H1 (cell line): ENCODE data around the gene GBE1. TPM values are rescaled to one million over a fixed set of nuclear protein-coding genes. Genes with fewer than 3 reads are reported as not detected.

Experiments used
- CTCF ChIA-PET: fragments of 300-600 bp; sonication (Branson Sonifier 250); formaldehyde crosslinking; loops from one replicate; lab custom pipeline; 2021; ENCODE audit not compliant: partially characterized antibody; lab: Charles Lee
- POLR2A ChIA-PET: fragments of 300-600 bp; sonication (Branson Sonifier 250); formaldehyde crosslinking; loops from one replicate; lab custom pipeline; 2021; ENCODE audit warnings: inconsistent platforms; ENCODE audit not compliant: partially characterized antibody; lab: Charles Lee
- DNase-seq, 2 experiments: peaks; one replicate each; pipeline versions ENCODE4 v3.0.0 to v3.0.0-alpha.2; 2010 to 2022; ENCODE audit warnings: low spot score in 2 of 2, low read depth in 1 of 2, mixed read lengths in 1 of 2
- FAIRE-seq: peaks from 2 replicates; lab custom pipeline; 2011; peaks lifted over from hg19 to GRCh38; lab: Jason Lieb, UNC
- H2AFZ ChIP-seq: 2 replicates; pipeline ENCODE4 v1.8.1; 2012; ENCODE audit warnings: low read length, inconsistent platforms
- H2AK5ac ChIP-seq: 2 replicates; pipeline ENCODE4 v1.6.1; 2013; ENCODE audit warnings: low read depth, low read length
- H2BK120ac ChIP-seq: replicated peaks from 2 replicates; pipeline ENCODE3; 2013; ENCODE audit warnings: low read depth, low read length, inconsistent platforms
- H2BK12ac ChIP-seq: 2 replicates; pipeline ENCODE4 v1.6.1; 2013; ENCODE audit warnings: low read depth, low read length
- H2BK15ac ChIP-seq: 2 replicates; pipeline ENCODE4 v1.6.1; 2013; ENCODE audit warnings: low read length
- H2BK20ac ChIP-seq: 2 replicates; pipeline ENCODE4 v1.6.1; 2013; ENCODE audit warnings: low read length
- H2BK5ac ChIP-seq: 2 replicates; pipeline ENCODE4 v1.6.1; 2013; ENCODE audit warnings: low read depth, low read length
- H3K14ac ChIP-seq: 2 replicates; pipeline ENCODE4 v1.6.1; 2013; ENCODE audit warnings: inconsistent platforms; ENCODE audit not compliant: insufficient read length
- H3K18ac ChIP-seq: 2 replicates; pipeline ENCODE4 v1.6.1; 2013; ENCODE audit warnings: low read length; ENCODE audit errors: extremely low read depth
- H3K23ac ChIP-seq: 2 replicates; pipeline ENCODE4 v1.6.1; 2013; ENCODE audit warnings: inconsistent platforms; ENCODE audit not compliant: insufficient read length
- H3K23me2 ChIP-seq: 2 replicates; pipeline ENCODE4 v1.6.1; 2013; ENCODE audit warnings: low read depth, low read length
- H3K27ac ChIP-seq: 2 replicates; pipeline ENCODE4 v1.6.1; 2011; ENCODE audit warnings: low read depth, low read length, inconsistent platforms
- H3K27me3 ChIP-seq, 4 experiments: replicated peaks in 1 of 4; 1 replicate in 1 of 4; 2 replicates in 3 of 4; pipeline versions ENCODE4 v1.6.1 to v1.8.1; 2011 to 2013; ENCODE audit warnings: low read length in 3 of 4, mild to moderate bottlenecking in 3 of 4, inconsistent platforms in 2 of 4, mixed read lengths in 2 of 4, moderate library complexity in 1 of 4; ENCODE audit not compliant: control insufficient read depth in 3 of 4, insufficient read depth in 3 of 4; ENCODE audit errors: extremely low read depth in 1 of 4
- H3K36me3 ChIP-seq, 4 experiments: 2 replicates each; pipeline versions ENCODE4 v1.6.1 to v1.8.1; 2011 to 2013; ENCODE audit warnings: mild to moderate bottlenecking in 4 of 4, low read length in 3 of 4, moderate library complexity in 2 of 4, control low read depth in 1 of 4, inconsistent platforms in 1 of 4; ENCODE audit not compliant: insufficient read depth in 4 of 4, control insufficient read depth in 2 of 4
- H3K4ac ChIP-seq: replicated peaks from 2 replicates; pipeline ENCODE3; 2013; ENCODE audit warnings: low read length, low read depth, mixed read lengths, inconsistent platforms; ENCODE audit not compliant: insufficient read length
- H3K4me1 ChIP-seq, 4 experiments: replicated peaks in 1 of 4; 1 replicate in 1 of 4; 2 replicates in 3 of 4; pipeline versions ENCODE4 v1.6.1 to v1.8.1; 2011 to 2013; ENCODE audit warnings: low read length in 3 of 4, inconsistent platforms in 2 of 4, mixed read lengths in 1 of 4; ENCODE audit not compliant: insufficient read depth in 4 of 4, control insufficient read depth in 3 of 4
- H3K4me2 ChIP-seq, 2 experiments: 2 replicates each; pipeline versions ENCODE4 v1.6.1 to v1.8.1; 2011 to 2013; ENCODE audit warnings: low read depth in 2 of 2, low read length in 2 of 2, control low read depth in 1 of 2, inconsistent platforms in 1 of 2, mild to moderate bottlenecking in 1 of 2; ENCODE audit not compliant: insufficient read depth in 1 of 2
- H3K4me3 ChIP-seq, 4 experiments: fragments of 200-600, 300-600 bp in 1 of 4; sonication (generic), shearing (Covaris generic), sonication (Bioruptor Twin) in 1 of 4; 2 replicates each; pipeline versions ENCODE4 v1.5.1 to v1.8.1; 2011 to 2016; ENCODE audit warnings: low read length in 4 of 4, low read depth in 3 of 4, control low read depth in 2 of 4, inconsistent platforms in 2 of 4, mild to moderate bottlenecking in 2 of 4, mixed read lengths in 1 of 4, moderate library complexity in 1 of 4; ENCODE audit not compliant: insufficient read depth in 2 of 4; ENCODE audit errors: extremely low read depth in 1 of 4
- H3K56ac ChIP-seq: replicated peaks from 2 replicates; pipeline ENCODE3; 2013; ENCODE audit warnings: low read depth, mild to moderate bottlenecking, mixed read lengths, low read length, inconsistent platforms; ENCODE audit not compliant: insufficient read length
- H3K79me1 ChIP-seq: 2 replicates; pipeline ENCODE4 v1.6.1; 2013; ENCODE audit warnings: low read depth, low read length, control low read depth
- H3K79me2 ChIP-seq, 2 experiments: 2 replicates each; pipeline versions ENCODE4 v1.6.1 to v1.8.1; 2012 to 2013; ENCODE audit warnings: low read length in 2 of 2, mild to moderate bottlenecking in 2 of 2, inconsistent platforms in 1 of 2; ENCODE audit not compliant: insufficient read depth in 2 of 2, control insufficient read depth in 1 of 2
- H3K9ac ChIP-seq, 4 experiments: replicated peaks in 1 of 4; 1 replicate in 1 of 4; 2 replicates in 3 of 4; pipeline versions ENCODE4 v1.6.1 to v1.8.1; 2011 to 2013; ENCODE audit warnings: low read depth in 3 of 4, low read length in 3 of 4, control low read depth in 2 of 4, mild to moderate bottlenecking in 2 of 4, moderate library complexity in 2 of 4, inconsistent platforms in 1 of 4; ENCODE audit errors: extremely low read depth in 1 of 4
- H3K9me3 ChIP-seq, 2 experiments: 2 replicates each; pipeline versions ENCODE4 v1.6.1 to v1.8.1; 2012 to 2013; ENCODE audit warnings: mild to moderate bottlenecking in 2 of 2, moderate library complexity in 2 of 2, control low read depth in 1 of 2, inconsistent platforms in 1 of 2, low read depth in 1 of 2, low read length in 1 of 2, mixed read lengths in 1 of 2; ENCODE audit not compliant: insufficient read depth in 2 of 2
- H4K20me1 ChIP-seq, 2 experiments: replicated peaks in 1 of 2; 2 replicates each; pipeline versions ENCODE3 to v1.8.1; 2011 to 2013; ENCODE audit warnings: inconsistent platforms in 2 of 2, low read length in 2 of 2, mild to moderate bottlenecking in 1 of 2; ENCODE audit not compliant: insufficient read depth in 2 of 2, control insufficient read depth in 1 of 2
- H4K5ac ChIP-seq: 2 replicates; pipeline ENCODE4 v1.6.1; 2013; ENCODE audit warnings: low read length, low read depth, mixed read lengths, inconsistent platforms; ENCODE audit not compliant: insufficient read length
- H4K8ac ChIP-seq: 2 replicates; pipeline ENCODE4 v1.8.0; 2013; ENCODE audit warnings: mild to moderate bottlenecking, moderate library complexity, low read length, inconsistent platforms; ENCODE audit not compliant: insufficient read depth; ENCODE audit errors: extremely low read depth
- H4K91ac ChIP-seq: replicated peaks from 2 replicates; pipeline ENCODE3; 2013; ENCODE audit warnings: low read length, mixed read lengths, inconsistent platforms; ENCODE audit not compliant: insufficient read length
- CBX5 ChIP-seq: fragments of 300-800, 300-1000 bp; sonication (generic); IDR thresholded peaks from 2 replicates; pipeline ENCODE4 v1.7.1; 2016; ENCODE audit warnings: antibody characterized with exemption, low read length, low read depth
- CREB1 ChIP-seq: IDR thresholded peaks from 2 replicates; pipeline ENCODE4 v1.6.1; 2012; ENCODE audit warnings: inconsistent platforms
- TEAD4 ChIP-seq: IDR thresholded peaks from 2 replicates; pipeline ENCODE4 v1.6.1; 2012; ENCODE audit warnings: low read depth, low read length, inconsistent platforms, mixed read lengths
- USF2 ChIP-seq: IDR thresholded peaks from 2 replicates; pipeline ENCODE4 v1.6.1; 2011; ENCODE audit warnings: low read length, improper control_type of control experiment
- YY1 ChIP-seq: IDR thresholded peaks from 2 replicates; pipeline ENCODE4 v1.6.1; 2011; ENCODE audit warnings: low read depth, mild to moderate bottlenecking, low read length
- WGBS, 2 experiments: shearing (Covaris generic) in 1 of 2; methylation state at CpG; one replicate each; pipeline versions ENCODE4 v1.1.6 to v1.1.7; 2013 to 2015; ENCODE audit warnings: low lambda C conversion rate in 2 of 2, mixed read lengths in 2 of 2, inconsistent platforms in 1 of 2, low coverage in 1 of 2, missing lambda C conversion rate in 1 of 2; ENCODE audit not compliant: insufficient replicate concordance in 2 of 2, insufficient coverage in 1 of 2, insufficient read length in 1 of 2; ENCODE audit errors: extremely low coverage in 1 of 2, missing lambda C conversion rate in 1 of 2; 5-methylcytosine and 5-hydroxymethylcytosine counted together
- polyA plus RNA-seq, 7 experiments: library from polyadenylated mRNA; depleted of rRNA in 3 of 7; stranded (reverse) in 5 of 7; unstranded in 2 of 7; fragments of >200 nt in 5 of 7; fragments of 200-250 nt in 2 of 7; gene quantifications; 1 replicate in 5 of 7; 2 replicates in 1 of 7; 4 replicates in 1 of 7; pipeline versions ENCODE4 v1.2.1 to v1.2.3, GENCODE V29; 2011 to 2013; ENCODE audit warnings: missing spikeins in 2 of 7, mixed read lengths in 2 of 7
- total RNA-seq: library from RNA; stranded (reverse); fragmentation: NEBNext Ultra II Directional; extraction: Animal tissue kit (Norgen Biotek cat#: 25700); gene quantifications from 2 replicates; pipeline ENCODE4 v1.2.1, GENCODE V29; 2021

GBE1 gene
- total and polyA plus RNA-seq, 2 of the 8 experiments (the other 6 are each of a cell fraction or from before 2014, with no cell fraction given) = 3.3 to 7.3 TPM

- no peak for FAIRE-seq
- POLR2A ChIA-PET = no interaction called here
These were observed 310.3 kb downstream of the GBE1 start for GRCh38 chr3:81451140-81451539.

More at GRCh38 chr3:81451140-81451539, 310.3 kb downstream of the GBE1 start:
- no peaks in the 10 kb centered on the region for H3K23me2 ChIP-seq
- no peaks in the 10 kb centered on the region for H3K27me3 ChIP-seq
- no peak for DNase-seq
- H3K56ac ChIP-seq = no peak overlapping the region
- no peak overlapping the region for H2AK5ac ChIP-seq
- CTCF ChIA-PET = interaction anchor here (1.2 to 1.9 kb wide), 2 partner anchors 9 to 31 kb away, joined by 3 to 8 read pairs; no protein-coding TSS in a partner anchor
- no peaks in the 10 kb centered on the region for H4K20me1 ChIP-seq
- no peak overlapping the region for H2BK12ac ChIP-seq
- no peak overlapping the region for H3K4me2 ChIP-seq
- H2AFZ ChIP-seq = no peak overlapping the region
- no peak overlapping the region for H3K4me3 ChIP-seq
- H3K4me1 ChIP-seq = peaks cover 0 to 4% (median 0%) of the 10 kb centered on the region in 4 experiments; a peak in 2 of 7 replicates
- H3K27ac ChIP-seq = no peak overlapping the region
- H2BK120ac ChIP-seq = no peak overlapping the region
- no peak overlapping the region for H4K5ac ChIP-seq
- 96% methylated on average over 2 of the region's 2 CpGs; no CpG with 5 or more reads in 1 of the 2 experiments for WGBS, 2 experiments
- H2BK20ac ChIP-seq = no peak overlapping the region
- no peak overlapping the region for H3K9ac ChIP-seq
- H4K8ac ChIP-seq = no peak overlapping the region
- no peak overlapping the region for H3K18ac ChIP-seq
- H3K23ac ChIP-seq = no peak overlapping the region
- H3K9me3 ChIP-seq = no peaks in the 10 kb centered on the region
- no peak overlapping the region for H2BK15ac ChIP-seq
- no peaks in the 10 kb centered on the region for H3K79me2 ChIP-seq
- H3K4ac ChIP-seq = no peak overlapping the region
- H3K36me3 ChIP-seq = no peaks in the 10 kb centered on the region
- H2BK5ac ChIP-seq = no peak overlapping the region
- H3K79me1 ChIP-seq = no peaks in the 10 kb centered on the region
- H4K91ac ChIP-seq = no peak overlapping the region
- TF ChIP-seq CREB1 = no peak
- no peak for TF ChIP-seq USF2
- TF ChIP-seq TEAD4 = no peak
- no peak for TF ChIP-seq CBX5
- no peak for TF ChIP-seq YY1
- no peak overlapping the region for H3K14ac ChIP-seq
